ENCODE data around the gene C16orf86. TPM values are rescaled to one million over a fixed set of nuclear protein-coding genes. Genes with fewer than 3 reads are reported as not detected.

Gene C16orf86
- total RNA-seq, 1 experiment from 2014 or later: 4.9 TPM

GRCh38 chr16:67666032-67666551, 522 bp upstream of the C16orf86 start (continued):
- TF ChIP-seq ZBTB43 (CRISPR knock-in tag; IDR thresholded peaks at IDR 0.05) (no peak), NFYB (CRISPR knock-in tag; conservative IDR thresholded peaks at IDR 0.05; ENCODE audit: low read depth) (no peak), ZNF281 (CRISPR knock-in tag; IDR thresholded peaks at IDR 0.05) (no peak), KAT7 (CRISPR knock-in tag; IDR thresholded peaks at IDR 0.05; ENCODE audit: borderline replicate concordance) (no peak), STAT6 (CRISPR knock-in tag; conservative IDR thresholded peaks at IDR 0.05; ENCODE audit: low read depth) (no peak), SP1 (CRISPR knock-in tag; conservative IDR thresholded peaks at IDR 0.05) (no peak), E2F5 (CRISPR knock-in tag; IDR thresholded peaks at IDR 0.05) (no peak), SOX15 (CRISPR knock-in tag; IDR thresholded peaks at IDR 0.05) (no peak), CDX4 (CRISPR knock-in tag; IDR thresholded peaks at IDR 0.05; ENCODE audit: borderline replicate concordance) (no peak), ELF4 (CRISPR knock-in tag; IDR thresholded peaks at IDR 0.05; ENCODE audit: low read depth) (no peak), EMX1 (CRISPR knock-in tag; IDR thresholded peaks at IDR 0.05) (no peak), CBFB (CRISPR knock-in tag; IDR thresholded peaks at IDR 0.05; ENCODE audit: low read depth) (no peak), ZNF532 (CRISPR knock-in tag; IDR thresholded peaks at IDR 0.05; ENCODE audit: borderline replicate concordance) (no peak), ZNF423 (CRISPR knock-in tag; IDR thresholded peaks at IDR 0.05) (no peak)
- TF ChIP-seq, protein P1, sequence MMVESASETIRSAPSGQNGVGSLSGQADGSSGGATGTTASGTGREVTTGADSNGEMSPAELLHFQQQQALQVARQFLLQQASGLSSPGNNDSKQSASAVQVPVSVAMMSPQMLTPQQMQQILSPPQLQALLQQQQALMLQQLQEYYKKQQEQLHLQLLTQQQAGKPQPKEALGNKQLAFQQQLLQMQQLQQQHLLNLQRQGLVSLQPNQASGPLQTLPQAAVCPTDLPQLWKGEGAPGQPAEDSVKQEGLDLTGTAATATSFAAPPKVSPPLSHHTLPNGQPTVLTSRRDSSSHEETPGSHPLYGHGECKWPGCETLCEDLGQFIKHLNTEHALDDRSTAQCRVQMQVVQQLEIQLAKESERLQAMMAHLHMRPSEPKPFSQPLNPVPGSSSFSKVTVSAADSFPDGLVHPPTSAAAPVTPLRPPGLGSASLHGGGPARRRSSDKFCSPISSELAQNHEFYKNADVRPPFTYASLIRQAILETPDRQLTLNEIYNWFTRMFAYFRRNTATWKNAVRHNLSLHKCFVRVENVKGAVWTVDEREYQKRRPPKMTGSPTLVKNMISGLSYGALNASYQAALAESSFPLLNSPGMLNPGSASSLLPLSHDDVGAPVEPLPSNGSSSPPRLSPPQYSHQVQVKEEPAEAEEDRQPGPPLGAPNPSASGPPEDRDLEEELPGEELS (CRISPR knock-in tag; IDR thresholded peaks at IDR 0.05): no peak
- TF ChIP-seq, protein P2, sequence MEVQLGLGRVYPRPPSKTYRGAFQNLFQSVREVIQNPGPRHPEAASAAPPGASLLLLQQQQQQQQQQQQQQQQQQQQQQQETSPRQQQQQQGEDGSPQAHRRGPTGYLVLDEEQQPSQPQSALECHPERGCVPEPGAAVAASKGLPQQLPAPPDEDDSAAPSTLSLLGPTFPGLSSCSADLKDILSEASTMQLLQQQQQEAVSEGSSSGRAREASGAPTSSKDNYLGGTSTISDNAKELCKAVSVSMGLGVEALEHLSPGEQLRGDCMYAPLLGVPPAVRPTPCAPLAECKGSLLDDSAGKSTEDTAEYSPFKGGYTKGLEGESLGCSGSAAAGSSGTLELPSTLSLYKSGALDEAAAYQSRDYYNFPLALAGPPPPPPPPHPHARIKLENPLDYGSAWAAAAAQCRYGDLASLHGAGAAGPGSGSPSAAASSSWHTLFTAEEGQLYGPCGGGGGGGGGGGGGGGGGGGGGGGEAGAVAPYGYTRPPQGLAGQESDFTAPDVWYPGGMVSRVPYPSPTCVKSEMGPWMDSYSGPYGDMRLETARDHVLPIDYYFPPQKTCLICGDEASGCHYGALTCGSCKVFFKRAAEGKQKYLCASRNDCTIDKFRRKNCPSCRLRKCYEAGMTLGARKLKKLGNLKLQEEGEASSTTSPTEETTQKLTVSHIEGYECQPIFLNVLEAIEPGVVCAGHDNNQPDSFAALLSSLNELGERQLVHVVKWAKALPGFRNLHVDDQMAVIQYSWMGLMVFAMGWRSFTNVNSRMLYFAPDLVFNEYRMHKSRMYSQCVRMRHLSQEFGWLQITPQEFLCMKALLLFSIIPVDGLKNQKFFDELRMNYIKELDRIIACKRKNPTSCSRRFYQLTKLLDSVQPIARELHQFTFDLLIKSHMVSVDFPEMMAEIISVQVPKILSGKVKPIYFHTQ (CRISPR knock-in tag; IDR thresholded peaks at IDR 0.05): no peak
- TF ChIP-seq, protein P3, sequence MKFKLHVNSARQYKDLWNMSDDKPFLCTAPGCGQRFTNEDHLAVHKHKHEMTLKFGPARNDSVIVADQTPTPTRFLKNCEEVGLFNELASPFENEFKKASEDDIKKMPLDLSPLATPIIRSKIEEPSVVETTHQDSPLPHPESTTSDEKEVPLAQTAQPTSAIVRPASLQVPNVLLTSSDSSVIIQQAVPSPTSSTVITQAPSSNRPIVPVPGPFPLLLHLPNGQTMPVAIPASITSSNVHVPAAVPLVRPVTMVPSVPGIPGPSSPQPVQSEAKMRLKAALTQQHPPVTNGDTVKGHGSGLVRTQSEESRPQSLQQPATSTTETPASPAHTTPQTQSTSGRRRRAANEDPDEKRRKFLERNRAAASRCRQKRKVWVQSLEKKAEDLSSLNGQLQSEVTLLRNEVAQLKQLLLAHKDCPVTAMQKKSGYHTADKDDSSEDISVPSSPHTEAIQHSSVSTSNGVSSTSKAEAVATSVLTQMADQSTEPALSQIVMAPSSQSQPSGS (CRISPR knock-in tag; IDR thresholded peaks at IDR 0.05; ENCODE audit: borderline replicate concordance, low read depth): no peak
- TF ChIP-seq, protein P4, sequence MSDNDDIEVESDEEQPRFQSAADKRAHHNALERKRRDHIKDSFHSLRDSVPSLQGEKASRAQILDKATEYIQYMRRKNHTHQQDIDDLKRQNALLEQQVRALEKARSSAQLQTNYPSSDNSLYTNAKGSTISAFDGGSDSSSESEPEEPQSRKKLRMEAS (CRISPR knock-in tag; IDR thresholded peaks at IDR 0.05): peak; percentile 72; the same call in 1 of the 2 replicates

Measured in WTC11 (cell line).